Measurements from ENCODE around the gene COL9A2. TPM values are rescaled to one million over a fixed set of nuclear protein-coding genes. Genes with fewer than 3 reads are reported as not detected.
"Not testable (repeated sequence)": the region's sequence is repeated elsewhere in the genome, so short reads cannot be mapped to it uniquely, and the experiment has no call there.

COL9A2 gene
- total RNA-seq: 1 to 10 TPM; 7.0 to 9.6 TPM

- H3K36me3 Mint-ChIP-seq: no peaks in the 10 kb centered on the region
- H3K9me3 Mint-ChIP-seq: no peaks in the 10 kb centered on the region
- ATAC-seq (peak; percentile 57 to 66), DNase-seq (ENCODE audit: low spot score in 2 of 2) (peak in 1 of 2 donors; percentile 59)
- peak within 1 kb of the TSS in 1 of 2 donors; percentile 75 for H3K27ac Mint-ChIP-seq
These were observed at the start of gene COL9A2 for GRCh38 chr1:40316595-40317393. COL9A2 (minus strand) TSS chr1:40317286; CDS start chr1:40317197, 89 bp downstream.

GRCh38 chr1:40363721-40364120, 46.6 kb upstream of the COL9A2 start:
- peaks cover 9 to 17% of the 10 kb centered on the region in 2 donors for H3K9me3 Mint-ChIP-seq
- DNase-seq (ENCODE audit: low spot score in 2 of 2) (no peak), ATAC-seq (peak; percentile 98)
- H3K27ac Mint-ChIP-seq: peak overlapping the region in 1 of 2 donors; percentile 65
- peaks cover 4 to 17% of the 10 kb centered on the region in 2 donors for H3K36me3 Mint-ChIP-seq

GRCh38 chr1:40362699-40363098, 45.6 kb upstream of the COL9A2 start:
- ATAC-seq: no peak
- H3K27ac Mint-ChIP-seq: no peak overlapping the region
- H3K9me3 Mint-ChIP-seq: peaks cover 10 to 20% of the 10 kb centered on the region in 2 donors
- peaks cover 4 to 27% of the 10 kb centered on the region in 2 donors for H3K36me3 Mint-ChIP-seq
- DNase-seq (ENCODE audit: low spot score in 2 of 2): no peak

- Mint-ChIP-seq H3K36me3 (peaks cover 4 to 31% of the 10 kb centered on the region in 2 donors), H3K9me3 (peaks cover 10 to 20% of the 10 kb centered on the region in 2 donors), H3K27ac (no peak overlapping the region)
- ATAC-seq: no peak
- no peak for DNase-seq (ENCODE audit: low spot score in 2 of 2)
These were observed 45.1 kb upstream of the COL9A2 start for GRCh38 chr1:40362199-40362598.

- H3K9me3 Mint-ChIP-seq: peaks cover 10 to 26% of the 10 kb centered on the region in 2 donors
- peaks cover 4 to 37% of the 10 kb centered on the region in 2 donors for H3K36me3 Mint-ChIP-seq
- H3K27ac Mint-ChIP-seq: peak overlapping the region in 1 of 2 donors; percentile 27
- DNase-seq (ENCODE audit: low spot score in 2 of 2): no peak
- ATAC-seq: no peak
These were observed 44.6 kb upstream of the COL9A2 start for GRCh38 chr1:40361637-40362036.

GRCh38 chr1:40361201-40361600, 44.1 kb upstream of the COL9A2 start:
- no peak for ATAC-seq
- H3K36me3 Mint-ChIP-seq: peaks cover 4 to 37% of the 10 kb centered on the region in 2 donors
- DNase-seq (ENCODE audit: low spot score in 2 of 2): no peak
- H3K27ac Mint-ChIP-seq: no peak overlapping the region
- H3K9me3 Mint-ChIP-seq: peaks cover 10 to 27% of the 10 kb centered on the region in 2 donors

GRCh38 chr1:40360631-40361030, 43.5 kb upstream of the COL9A2 start:
- H3K27ac Mint-ChIP-seq: no peak overlapping the region

GRCh38 chr1:40357625-40358024, 40.5 kb upstream of the COL9A2 start:
- Mint-ChIP-seq H3K9me3 (peaks cover 10 to 26% of the 10 kb centered on the region in 2 donors), H3K27ac (no peak overlapping the region), H3K36me3 (peaks cover 4 to 37% of the 10 kb centered on the region in 2 donors)
- no peak for ATAC-seq
- DNase-seq (ENCODE audit: low spot score in 2 of 2): no peak

More at GRCh38 chr1:40360631-40361030, 43.5 kb upstream of the COL9A2 start:
- Mint-ChIP-seq H3K9me3 (peaks cover 10 to 27% of the 10 kb centered on the region in 2 donors), H3K36me3 (peaks cover 4 to 37% of the 10 kb centered on the region in 2 donors)
- DNase-seq (ENCODE audit: low spot score in 2 of 2) (no peak), ATAC-seq (no peak)

GRCh38 chr1:40353082-40353481, 36.0 kb upstream of the COL9A2 start:
- ATAC-seq (no peak), DNase-seq (ENCODE audit: low spot score in 2 of 2) (no peak)
- Mint-ChIP-seq H3K36me3 (peaks cover 0 to 14% of the 10 kb centered on the region in 2 donors), H3K27ac (peak overlapping the region in 1 of 2 donors; percentile 32), H3K9me3 (peaks cover 0 to 12% of the 10 kb centered on the region in 2 donors)

- no peak overlapping the region for H3K27ac Mint-ChIP-seq
- ATAC-seq: no peak
- H3K9me3 Mint-ChIP-seq: peaks cover 0 to 11% of the 10 kb centered on the region in 2 donors
- DNase-seq (ENCODE audit: low spot score in 2 of 2): no peak
- peaks cover 0 to 5% of the 10 kb centered on the region in 2 donors for H3K36me3 Mint-ChIP-seq
These were observed 35.0 kb upstream of the COL9A2 start for GRCh38 chr1:40352126-40352525.

GRCh38 chr1:40351124-40351523, 34.0 kb upstream of the COL9A2 start:
- H3K27ac Mint-ChIP-seq: no peak overlapping the region
- H3K9me3 Mint-ChIP-seq: peaks cover 0 to 5% of the 10 kb centered on the region in 2 donors
- no peaks in the 10 kb centered on the region for H3K36me3 Mint-ChIP-seq
- DNase-seq (ENCODE audit: low spot score in 2 of 2): no peak
- no peak for ATAC-seq

- no peaks in the 10 kb centered on the region for H3K36me3 Mint-ChIP-seq
- H3K9me3 Mint-ChIP-seq: peaks cover 0 to 5% of the 10 kb centered on the region in 2 donors
- H3K27ac Mint-ChIP-seq: peak overlapping the region in 1 of 2 donors; percentile 2
- ATAC-seq (no peak), DNase-seq (ENCODE audit: low spot score in 2 of 2) (no peak)
These were observed 33.3 kb upstream of the COL9A2 start for GRCh38 chr1:40350391-40350790.

GRCh38 chr1:40344597-40344996, 27.5 kb upstream of the COL9A2 start:
- peaks cover 0 to 22% of the 10 kb centered on the region in 2 donors for H3K36me3 Mint-ChIP-seq
- no peak for DNase-seq (ENCODE audit: low spot score in 2 of 2)

GRCh38 chr1:40342381-40342717, 25.3 kb upstream of the COL9A2 start:
- not testable (repeated sequence) for DNase-seq (ENCODE audit: low spot score in 2 of 2); H3K9me3 Mint-ChIP-seq
- ATAC-seq: peak in 1 of 2 donors; percentile 34
- H3K27ac Mint-ChIP-seq: peak overlapping the region; percentile 95 to 97
- H3K36me3 Mint-ChIP-seq: peaks cover 0 to 22% of the 10 kb centered on the region in 2 donors

More at GRCh38 chr1:40344597-40344996, 27.5 kb upstream of the COL9A2 start:
- peak overlapping the region; percentile 45 to 95 for H3K27ac Mint-ChIP-seq
- ATAC-seq: peak; percentile 37 to 77
- peaks cover 0 to 5% of the 10 kb centered on the region in 2 donors for H3K9me3 Mint-ChIP-seq

GRCh38 chr1:40341491-40342380, 24.6 kb upstream of the COL9A2 start:
- H3K36me3 Mint-ChIP-seq: peaks cover 0 to 22% of the 10 kb centered on the region in 2 donors
- peak overlapping the region; percentile 95 to 97 for H3K27ac Mint-ChIP-seq
- peaks cover 0 to 5% of the 10 kb centered on the region in 2 donors for H3K9me3 Mint-ChIP-seq
- DNase-seq (ENCODE audit: low spot score in 2 of 2) (no peak), ATAC-seq (peak; percentile 55 to 57)

- Mint-ChIP-seq H3K27ac (peak overlapping the region in 1 of 2 donors; percentile 9), H3K9me3 (peaks cover 0 to 5% of the 10 kb centered on the region in 2 donors), H3K36me3 (peaks cover 0 to 22% of the 10 kb centered on the region in 2 donors)
- no peak for ATAC-seq
- no peak for DNase-seq (ENCODE audit: low spot score in 2 of 2)
These were observed 22.6 kb upstream of the COL9A2 start for GRCh38 chr1:40339420-40340323.

Measured in activated naive CD4-positive, alpha-beta T cell treated with anti-CD3 and anti-CD28 coated beads, Interleukin-2, amount 50 U/mL, for 72 hours (primary cell).